H1 (cell line): ENCODE results near the gene MYO15B. TPM values are rescaled to one million over a fixed set of nuclear protein-coding genes. Genes with fewer than 3 reads are reported as not detected.

Experiments
- ASH2L ChIP-seq: fragments of 200-600, 300-600 bp; sonication (generic); IDR thresholded peaks from one replicate; pipeline ENCODE4 v1.7.1; 2017; ENCODE audit warnings: low read length
- EGR1 ChIP-seq: IDR thresholded peaks from 2 replicates; pipeline ENCODE4 v1.6.1; 2011; ENCODE audit warnings: low read depth, low read length, borderline replicate concordance
- KDM1A ChIP-seq: fragments of 200-600, 300-600 bp; sonication (generic); IDR thresholded peaks from 2 replicates; pipeline ENCODE4 v1.7.1; 2016; ENCODE audit warnings: mild to moderate bottlenecking, low read length, borderline replicate concordance
- RNF2 ChIP-seq: fragments of 200-900, 300-1000 bp; sonication (generic); IDR thresholded peaks from 2 replicates; pipeline ENCODE4 v1.7.1; 2016; ENCODE audit warnings: borderline replicate concordance, low read depth, mild to moderate bottlenecking, antibody characterized with exemption, low read length; ENCODE audit not compliant: poor library complexity, severe bottlenecking; ENCODE audit errors: missing control alignments
- SAP30 ChIP-seq: fragments of 300-600 bp; sonication (generic); IDR thresholded peaks from 2 replicates; pipeline ENCODE4 v1.7.1; 2012; ENCODE audit warnings: low read length, moderate library complexity, mild to moderate bottlenecking, inconsistent platforms; ENCODE audit not compliant: insufficient read depth, insufficient replicate concordance
- SP2 ChIP-seq: IDR thresholded peaks from 2 replicates; pipeline ENCODE4 v1.6.1; 2012; ENCODE audit warnings: mild to moderate bottlenecking, low read length, inconsistent platforms
- SP4 ChIP-seq: IDR thresholded peaks from 2 replicates; pipeline ENCODE4 v1.6.1; 2012; ENCODE audit warnings: low read length, inconsistent platforms
- TAF7 ChIP-seq: optimal IDR thresholded peaks from 2 replicates; pipeline ENCODE3; 2011; ENCODE audit warnings: low read depth, mild to moderate bottlenecking, inconsistent platforms, low read length, moderate library complexity, borderline replicate concordance
- polyA plus RNA-seq, 7 experiments: library from polyadenylated mRNA; depleted of rRNA in 3 of 7; stranded (reverse) in 5 of 7; unstranded in 2 of 7; fragments of >200 nt in 5 of 7; fragments of 200-250 nt in 2 of 7; gene quantifications; 1 replicate in 5 of 7; 2 replicates in 1 of 7; 4 replicates in 1 of 7; pipeline versions ENCODE4 v1.2.1 to v1.2.3, GENCODE V29; 2011 to 2013; ENCODE audit warnings: missing spikeins in 2 of 7, mixed read lengths in 2 of 7
- total RNA-seq: library from RNA; stranded (reverse); fragmentation: NEBNext Ultra II Directional; extraction: Animal tissue kit (Norgen Biotek cat#: 25700); gene quantifications from 2 replicates; pipeline ENCODE4 v1.2.1, GENCODE V29; 2021

The MYO15B gene
- total and polyA plus RNA-seq, 2 of the 8 experiments (the other 6 are each of a cell fraction or from before 2014, with no cell fraction given): 7.1 to 11.2 TPM

- TF ChIP-seq RNF2 (no peak), SP4 (no peak), SAP30 (no peak), KDM1A (no peak), SP2 (no peak), TAF7 (no peak), ASH2L (no peak), EGR1 (no peak)
Observed at GRCh38 chr17:75642182-75642783, 54.7 kb downstream of the MYO15B start (continued).
